ENCODE results near the gene CSH2.
A peak's percentile ranks its signal among the peaks of the same experiment; 100 is the strongest.
"Not testable (repeated sequence)": the region's sequence is repeated elsewhere in the genome, so short reads cannot be mapped to it uniquely, and the experiment has no call there.

CSH2 gene

GRCh38 chr17:63873577-63873976 is at the start of gene CSH2:
Gene CSH2, minus strand, starts transcription at chr17:63873677. Its CDS starts 63 bp downstream, at chr17:63873614.
- not testable (repeated sequence) for DNase-seq

- DNase-seq: not testable (repeated sequence)
Measured at GRCh38 chr17:63922402-63922801, 48.9 kb upstream of the CSH2 start.

GRCh38 chr17:63920779-63921178 is 47.3 kb upstream of the CSH2 start:
- DNase-seq: not testable (repeated sequence)

- DNase-seq: not testable (repeated sequence)
Measured at GRCh38 chr17:63920050-63920449, 46.6 kb upstream of the CSH2 start.

GRCh38 chr17:63919311-63919723 is 45.8 kb upstream of the CSH2 start:
- peak in 1 of 2 experiments; percentile 9 for DNase-seq

- DNase-seq: not testable (repeated sequence)
Measured at GRCh38 chr17:63918789-63919305, 45.4 kb upstream of the CSH2 start, which contains the start of gene GH1. Gene GH1, minus strand, starts transcription at chr17:63918839. Its CDS starts 63 bp downstream, at chr17:63918776.

- DNase-seq: no peak
Measured at GRCh38 chr17:63918305-63918704, 44.8 kb upstream of the CSH2 start.

GRCh38 chr17:63917646-63918045 is 44.2 kb upstream of the CSH2 start:
- DNase-seq: no peak

GRCh38 chr17:63917206-63917605 is 43.7 kb upstream of the CSH2 start:
- DNase-seq: not testable (repeated sequence)

- no peak for DNase-seq
Measured at GRCh38 chr17:63916566-63917185, 43.2 kb upstream of the CSH2 start.

GRCh38 chr17:63915753-63916152 is 42.3 kb upstream of the CSH2 start:
- not testable (repeated sequence) for DNase-seq

GRCh38 chr17:63914471-63914870 is 41.0 kb upstream of the CSH2 start:
- DNase-seq: no peak

- DNase-seq: no peak
Measured at GRCh38 chr17:63911657-63912100, 38.2 kb upstream of the CSH2 start.

- no peak for DNase-seq
Measured at GRCh38 chr17:63911041-63911635, 37.7 kb upstream of the CSH2 start, which contains the start of gene CSHL1. Gene CSHL1, minus strand, starts transcription at chr17:63911258. Its CDS starts 62 bp downstream, at chr17:63911196.

GRCh38 chr17:63910096-63910495 is 36.6 kb upstream of the CSH2 start:
- DNase-seq: no peak

GRCh38 chr17:63909586-63909985 is 36.1 kb upstream of the CSH2 start:
- DNase-seq: not testable (repeated sequence)

GRCh38 chr17:63907161-63907778 is 33.8 kb upstream of the CSH2 start:
- DNase-seq: peak; percentile 9 to 28

GRCh38 chr17:63904796-63905195 is 31.3 kb upstream of the CSH2 start:
- DNase-seq: not testable (repeated sequence)

GRCh38 chr17:63903787-63904201 is 30.3 kb upstream of the CSH2 start:
- DNase-seq: not testable (repeated sequence)

GRCh38 chr17:63901971-63902370 is 28.5 kb upstream of the CSH2 start:
- DNase-seq: not testable (repeated sequence)

- DNase-seq: not testable (repeated sequence)
Measured at GRCh38 chr17:63898899-63899798, 25.7 kb upstream of the CSH2 start.
